OCI-LY7 (cell line): ENCODE measurements around the gene THRA. TPM values are rescaled to one million over a fixed set of nuclear protein-coding genes. Genes with fewer than 3 reads are reported as not detected.

Experiments used
- BruUV-seq: library from RNA; stranded (reverse); fragments of 400-500 nt; replicated peaks from 2 replicates; lab custom pipeline; 2021; lab: Mats Ljungman, UMichigan
- CTCF ChIA-PET: fragments of 300-600 bp; sonication (Branson Sonifier 250); formaldehyde crosslinking; loops from one replicate; lab custom pipeline; 2022; ENCODE audit warnings: antibody characterized with exemption; ENCODE audit not compliant: unreplicated experiment; lab: Charles Lee
- POLR2A ChIA-PET: fragments of 300-600 bp; sonication (Branson Sonifier 250); formaldehyde crosslinking; loops from one replicate; lab custom pipeline; 2022; ENCODE audit warnings: antibody characterized with exemption; lab: Charles Lee
- DNase-seq: peaks from one replicate; pipeline ENCODE4 v3.0.0-alpha.2; 2015; ENCODE audit warnings: low spot score
- H2AFZ ChIP-seq: fragments of 200-600 bp; sonication (generic), shearing (Covaris generic); 2 replicates; pipeline ENCODE4 v1.6.1; 2014; ENCODE audit warnings: mild to moderate bottlenecking, antibody characterized with exemption, low read length, moderate library complexity
- H3K27ac ChIP-seq: fragments of 200-600 bp; sonication (generic); 2 replicates; pipeline ENCODE4 v1.5.1; 2014; ENCODE audit warnings: mixed run types, low read depth, mild to moderate bottlenecking, moderate library complexity, low read length, inconsistent platforms; ENCODE audit not compliant: poor library complexity, severe bottlenecking
- H3K36me3 ChIP-seq: fragments of 200-600 bp; sonication (generic); 2 replicates; pipeline ENCODE4 v1.6.1; 2014; ENCODE audit warnings: mild to moderate bottlenecking, antibody characterized with exemption, low read length, moderate library complexity, mixed read lengths; ENCODE audit not compliant: insufficient read depth
- H3K4me1 ChIP-seq: fragments of 200-600 bp; sonication (generic); 2 replicates; pipeline ENCODE4 v1.5.1; 2014; ENCODE audit warnings: mild to moderate bottlenecking, low read length; ENCODE audit not compliant: insufficient read depth, poor library complexity, severe bottlenecking
- H3K4me2 ChIP-seq: fragments of 200-600 bp; sonication (generic); 2 replicates; pipeline ENCODE4 v1.6.1; 2014; ENCODE audit warnings: mild to moderate bottlenecking, low read length
- H3K4me3 ChIP-seq: fragments of 200-600 bp; sonication (generic); 2 replicates; pipeline ENCODE4 v1.5.1; 2014; ENCODE audit warnings: mild to moderate bottlenecking, low read depth, low read length; ENCODE audit not compliant: poor library complexity, severe bottlenecking
- H3K79me2 ChIP-seq: fragments of 200-600 bp; sonication (generic); 2 replicates; pipeline ENCODE4 v1.6.1; 2016; ENCODE audit warnings: low read depth, mild to moderate bottlenecking, low read length, moderate library complexity, mixed read lengths; ENCODE audit not compliant: insufficient read depth
- H3K9me2 ChIP-seq: fragments of 200-600 bp; sonication (generic); 2 replicates; pipeline ENCODE4 v1.6.1; 2016; ENCODE audit warnings: mild to moderate bottlenecking, low read length, mixed read lengths; ENCODE audit not compliant: insufficient read depth
- H3K9me3 ChIP-seq: fragments of 200-600 bp; sonication (generic); 2 replicates; pipeline ENCODE4 v1.6.1; 2014; ENCODE audit warnings: mild to moderate bottlenecking, mixed run types, low read length, mixed read lengths
- H4K20me1 ChIP-seq: fragments of 200-600 bp; sonication (generic); 2 replicates; pipeline ENCODE4 v1.6.1; 2014; ENCODE audit warnings: mild to moderate bottlenecking, antibody characterized with exemption, low read length, moderate library complexity, mixed read lengths; ENCODE audit not compliant: insufficient read depth
- EZH2phosphoT487 ChIP-seq: fragments of 200-600 bp; sonication (generic); IDR thresholded peaks from 2 replicates; pipeline ENCODE4 v1.6.1; 2018; ENCODE audit warnings: low read depth, borderline replicate concordance, mild to moderate bottlenecking, mixed run types, antibody characterized with exemption, low read length, moderate library complexity, mixed read lengths
- intact Hi-C: fragments of 100-400 bp; cut with micrococcal nuclease; formaldehyde crosslinking; loops from one replicate; pipeline ENCODE4 v1.10.0; 2022; ENCODE audit not compliant: unreplicated experiment
- total RNA-seq, 2 experiments: library from RNA; depleted of rRNA in 1 of 2; stranded (reverse); fragments of >200 nt in 1 of 2; shearing (Covaris generic) in 1 of 2; gene quantifications; 2 replicates each; pipeline ENCODE4 v1.2.3, GENCODE V29; 2014 to 2022
- TF ChIP-seq, protein P1 (sequence below): fragments of 200-600 bp; sonication (generic); conservative IDR thresholded peaks from 2 replicates; pipeline ENCODE4 v1.5.1; 2014; ENCODE audit warnings: mild to moderate bottlenecking, antibody characterized with exemption, low read length, moderate library complexity, mixed read lengths

Gene THRA
- total RNA-seq, 2 experiments from 2014 or later = 3.9 to 9.3 TPM

DNA sequence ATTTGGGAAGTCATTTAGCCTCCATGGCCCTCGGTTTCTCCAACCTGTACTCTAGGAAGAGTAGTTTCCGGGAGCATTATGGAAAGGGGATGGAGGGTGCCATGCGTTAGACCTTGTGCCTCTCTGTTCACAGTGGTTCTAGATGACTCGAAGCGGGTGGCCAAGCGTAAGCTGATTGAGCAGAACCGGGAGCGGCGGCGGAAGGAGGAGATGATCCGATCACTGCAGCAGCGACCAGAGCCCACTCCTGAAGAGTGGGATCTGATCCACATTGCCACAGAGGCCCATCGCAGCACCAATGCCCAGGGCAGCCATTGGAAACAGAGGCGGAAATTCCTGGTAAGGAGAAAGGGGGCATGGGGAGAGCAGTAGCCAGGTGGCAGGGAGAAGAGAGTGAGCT is 21.7 kb downstream of the THRA start:
- POLR2A ChIA-PET = interaction anchor here (0.6 kb wide), 1 partner anchor 166 kb away, joined by 4 read pairs; no protein-coding TSS in a partner anchor
- no peaks in the 10 kb centered on the region for H4K20me1 ChIP-seq
- no TSS peak for BruUV-seq
- H3K9me3 ChIP-seq = no peaks in the 10 kb centered on the region
- no peak overlapping the region for H3K4me2 ChIP-seq
- no peaks in the 10 kb centered on the region for H3K4me1 ChIP-seq
- no peaks in the 10 kb centered on the region for H3K79me2 ChIP-seq
- CTCF ChIA-PET = no interaction called here
- H3K27ac ChIP-seq = no peak overlapping the region
- no peaks in the 10 kb centered on the region for H3K9me2 ChIP-seq
- intact Hi-C loops = no loop called here
- TF ChIP-seq EZH2phosphoT487 = no peak
- TF ChIP-seq, protein P1, sequence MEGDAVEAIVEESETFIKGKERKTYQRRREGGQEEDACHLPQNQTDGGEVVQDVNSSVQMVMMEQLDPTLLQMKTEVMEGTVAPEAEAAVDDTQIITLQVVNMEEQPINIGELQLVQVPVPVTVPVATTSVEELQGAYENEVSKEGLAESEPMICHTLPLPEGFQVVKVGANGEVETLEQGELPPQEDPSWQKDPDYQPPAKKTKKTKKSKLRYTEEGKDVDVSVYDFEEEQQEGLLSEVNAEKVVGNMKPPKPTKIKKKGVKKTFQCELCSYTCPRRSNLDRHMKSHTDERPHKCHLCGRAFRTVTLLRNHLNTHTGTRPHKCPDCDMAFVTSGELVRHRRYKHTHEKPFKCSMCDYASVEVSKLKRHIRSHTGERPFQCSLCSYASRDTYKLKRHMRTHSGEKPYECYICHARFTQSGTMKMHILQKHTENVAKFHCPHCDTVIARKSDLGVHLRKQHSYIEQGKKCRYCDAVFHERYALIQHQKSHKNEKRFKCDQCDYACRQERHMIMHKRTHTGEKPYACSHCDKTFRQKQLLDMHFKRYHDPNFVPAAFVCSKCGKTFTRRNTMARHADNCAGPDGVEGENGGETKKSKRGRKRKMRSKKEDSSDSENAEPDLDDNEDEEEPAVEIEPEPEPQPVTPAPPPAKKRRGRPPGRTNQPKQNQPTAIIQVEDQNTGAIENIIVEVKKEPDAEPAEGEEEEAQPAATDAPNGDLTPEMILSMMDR = no peak
- no peaks in the 10 kb centered on the region for H3K36me3 ChIP-seq
- no peak for DNase-seq
- no peak overlapping the region for H3K4me3 ChIP-seq
- no peak overlapping the region for H2AFZ ChIP-seq

- intact Hi-C loops = loop anchor here (1.0 kb wide), 2 partner anchors 25 to 73 kb away; no protein-coding TSS in a partner anchor
- Histone ChIP-seq H3K4me3 (no peak overlapping the region), H3K4me2 (no peak overlapping the region), H3K79me2 (no peaks in the 10 kb centered on the region), H3K36me3 (no peaks in the 10 kb centered on the region), H3K9me2 (no peaks in the 10 kb centered on the region), H3K9me3 (no peaks in the 10 kb centered on the region), H3K4me1 (no peaks in the 10 kb centered on the region), H4K20me1 (no peaks in the 10 kb centered on the region), H2AFZ (no peak overlapping the region), H3K27ac (no peak overlapping the region)
- no TSS peak for BruUV-seq
- TF ChIP-seq, protein P1 = peak; percentile 99
- no peak for TF ChIP-seq EZH2phosphoT487
- POLR2A ChIA-PET = no interaction called here
- CTCF ChIA-PET = interaction anchor here (0.5 to 1.3 kb wide), 6 partner anchors 11 to 104 kb away, joined by 3 to 9 read pairs (median 4); no protein-coding TSS in a partner anchor
- peak; percentile 77 for DNase-seq
Measured at GRCh38 chr17:40086150-40087044, 23.6 kb downstream of the THRA start.
